ENCODE data around the gene MEGF11.

DNA sequence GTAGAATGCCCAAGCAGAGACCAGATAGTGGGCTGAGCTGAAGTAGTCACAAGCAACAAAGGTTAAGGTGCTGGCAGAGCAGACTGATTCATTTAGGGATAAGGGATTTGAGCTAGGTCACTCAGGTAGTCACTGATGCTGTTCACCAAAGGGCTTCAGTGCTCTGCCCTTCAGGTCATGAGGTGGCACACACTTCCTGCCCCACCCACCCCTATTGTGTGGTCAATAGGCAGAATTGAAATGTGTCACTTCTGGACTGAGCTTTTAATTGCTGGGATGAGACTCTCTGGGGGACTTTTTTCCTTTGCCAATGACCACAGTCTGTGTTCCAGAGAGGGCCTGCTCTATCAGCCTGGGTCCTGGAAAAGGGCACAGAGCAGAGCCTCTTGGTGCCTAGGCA, 37.0 kb upstream of the MEGF11 start:
- no peak for TF ChIP-seq POLR2A (IDR thresholded peaks at IDR 0.05)
- TF ChIP-seq, protein P1, sequence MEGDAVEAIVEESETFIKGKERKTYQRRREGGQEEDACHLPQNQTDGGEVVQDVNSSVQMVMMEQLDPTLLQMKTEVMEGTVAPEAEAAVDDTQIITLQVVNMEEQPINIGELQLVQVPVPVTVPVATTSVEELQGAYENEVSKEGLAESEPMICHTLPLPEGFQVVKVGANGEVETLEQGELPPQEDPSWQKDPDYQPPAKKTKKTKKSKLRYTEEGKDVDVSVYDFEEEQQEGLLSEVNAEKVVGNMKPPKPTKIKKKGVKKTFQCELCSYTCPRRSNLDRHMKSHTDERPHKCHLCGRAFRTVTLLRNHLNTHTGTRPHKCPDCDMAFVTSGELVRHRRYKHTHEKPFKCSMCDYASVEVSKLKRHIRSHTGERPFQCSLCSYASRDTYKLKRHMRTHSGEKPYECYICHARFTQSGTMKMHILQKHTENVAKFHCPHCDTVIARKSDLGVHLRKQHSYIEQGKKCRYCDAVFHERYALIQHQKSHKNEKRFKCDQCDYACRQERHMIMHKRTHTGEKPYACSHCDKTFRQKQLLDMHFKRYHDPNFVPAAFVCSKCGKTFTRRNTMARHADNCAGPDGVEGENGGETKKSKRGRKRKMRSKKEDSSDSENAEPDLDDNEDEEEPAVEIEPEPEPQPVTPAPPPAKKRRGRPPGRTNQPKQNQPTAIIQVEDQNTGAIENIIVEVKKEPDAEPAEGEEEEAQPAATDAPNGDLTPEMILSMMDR (IDR thresholded peaks at IDR 0.05), result no peak

All from uterus (tissue), 2 donors.